Fibroblast of lung (primary cell): ENCODE data around the gene TMED8. TPM values are rescaled to one million over a fixed set of nuclear protein-coding genes. Genes with fewer than 3 reads are reported as not detected.

Experiments used
- DNase-seq, 2 donors: peaks; one replicate each; pipeline versions ENCODE4 v3.0.0 to v3.0.0-alpha.2; 2010; ENCODE audit warnings: low read depth in 2 of 2
- H2AFZ ChIP-seq: 2 replicates; pipeline ENCODE4 v1.5.1; 2012; ENCODE audit warnings: low read length, control low read depth, inconsistent platforms
- H3K27ac ChIP-seq: 2 replicates; pipeline ENCODE4 v1.5.1; 2011; ENCODE audit warnings: low read length, control low read depth; ENCODE audit not compliant: insufficient read depth
- H3K27me3 ChIP-seq: 2 replicates; pipeline ENCODE4 v1.5.1; 2011; ENCODE audit warnings: mild to moderate bottlenecking, low read length; ENCODE audit not compliant: control insufficient read depth, insufficient read depth
- H3K36me3 ChIP-seq: 2 replicates; pipeline ENCODE4 v1.5.1; 2011; ENCODE audit warnings: low read length; ENCODE audit not compliant: control insufficient read depth, insufficient read depth
- H3K4me1 ChIP-seq: 2 replicates; pipeline ENCODE4 v1.5.1; 2011; ENCODE audit warnings: low read length; ENCODE audit not compliant: control insufficient read depth, insufficient read depth; ENCODE audit errors: extremely low read depth
- H3K4me2 ChIP-seq: 2 replicates; pipeline ENCODE4 v1.5.1; 2011; ENCODE audit warnings: low read length, control low read depth; ENCODE audit not compliant: insufficient read depth; ENCODE audit errors: extremely low read depth
- H3K4me3 ChIP-seq, 4 experiments: fragments of 200-600 bp in 1 of 4; sonication (generic) in 1 of 4; replicated peaks in 1 of 4; 2 replicates each; pipeline ENCODE4 v1.5.1; 2011 to 2016; ENCODE audit warnings: low read length in 4 of 4, low read depth in 3 of 4, mild to moderate bottlenecking in 3 of 4, control low read depth in 2 of 4, inconsistent platforms in 1 of 4, mixed read lengths in 1 of 4; ENCODE audit not compliant: insufficient read depth in 1 of 4; ENCODE audit errors: control extremely low read depth in 1 of 4
- H3K79me2 ChIP-seq: 2 replicates; pipeline ENCODE4 v1.5.1; 2012; ENCODE audit warnings: mild to moderate bottlenecking, low read length, inconsistent platforms; ENCODE audit not compliant: control insufficient read depth, insufficient read depth
- H3K9ac ChIP-seq: 2 replicates; pipeline ENCODE4 v1.5.1; 2011; ENCODE audit warnings: mild to moderate bottlenecking, low read length, control low read depth; ENCODE audit not compliant: insufficient read depth
- H3K9me3 ChIP-seq: 2 replicates; pipeline ENCODE4 v1.5.1; 2012; ENCODE audit warnings: low read depth, low read length; ENCODE audit not compliant: control insufficient read depth, insufficient read depth
- H4K20me1 ChIP-seq: 2 replicates; pipeline ENCODE4 v1.5.1; 2011; ENCODE audit warnings: low read length; ENCODE audit not compliant: control insufficient read depth, insufficient read depth; ENCODE audit errors: extremely low read depth
- EZH2 ChIP-seq: IDR thresholded peaks from 2 replicates; pipeline ENCODE4 v1.5.1; 2012; ENCODE audit warnings: low read length, control low read depth, mild to moderate bottlenecking; ENCODE audit errors: missing control alignments
- polyA plus RNA-seq, 2 donors: library from polyadenylated mRNA; depleted of rRNA in 1 of 2; stranded (reverse) in 1 of 2; unstranded in 1 of 2; fragments of >200 nt; gene quantifications; 2 replicates each; pipeline ENCODE4 v1.2.1, GENCODE V29; 2011 to 2012; ENCODE audit warnings: missing spikeins in 1 of 2
- total RNA-seq: library from RNA; depleted of rRNA; stranded (reverse); fragments of >200 nt; gene quantifications from 2 replicates; pipeline ENCODE4 v1.2.1, GENCODE V29; 2014
- TF ChIP-seq, protein P1 (sequence below), 2 donors: IDR thresholded peaks in 1 of 2; conservative IDR thresholded peaks in 1 of 2; 1 replicate in 1 of 2; 2 replicates in 1 of 2; pipeline ENCODE4 v1.5.1; 2011 to 2012; ENCODE audit warnings: low read length in 2 of 2, control low read depth in 1 of 2, inconsistent platforms in 1 of 2, low read depth in 1 of 2, mild to moderate bottlenecking in 1 of 2

The TMED8 gene
- total and polyA plus RNA-seq, 2 donors (not counting 1 experiment from before 2014, with no cell fraction given): 7.0 to 7.4 TPM

DNA sequence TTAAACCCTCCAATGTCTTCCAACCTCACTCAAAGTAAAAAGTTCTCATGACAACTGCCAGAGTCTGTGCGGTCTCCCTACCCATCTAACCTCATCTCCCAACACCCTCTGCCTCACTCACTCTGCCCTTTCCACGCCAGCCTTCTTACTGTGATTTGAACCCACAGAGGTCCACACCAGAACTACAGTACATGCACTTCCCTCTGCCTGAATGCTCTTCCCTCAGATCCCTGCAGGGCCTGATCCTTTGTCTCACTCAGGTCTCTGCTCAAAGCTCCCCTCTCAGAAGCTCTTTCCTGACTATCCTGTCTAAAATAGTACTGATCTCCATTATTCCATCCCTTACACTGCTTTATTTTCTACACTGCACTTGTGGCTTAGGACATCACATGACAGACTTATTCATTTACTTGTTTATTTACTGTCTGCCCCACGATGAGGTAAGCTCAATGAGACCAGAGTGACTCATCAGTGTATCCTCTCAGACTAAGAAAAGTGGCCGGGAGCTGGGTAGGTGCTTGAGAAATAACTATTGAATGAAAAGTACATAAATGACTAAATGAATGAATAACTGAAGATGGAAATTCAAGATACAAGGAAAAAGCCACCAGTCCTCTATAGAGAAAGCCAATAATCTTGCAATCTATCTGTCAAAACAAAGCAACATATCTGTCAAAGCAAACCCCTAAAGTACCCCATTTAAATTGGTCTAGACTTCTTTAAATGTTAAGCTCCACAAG, 73.3 kb downstream of the TMED8 start:
- H3K4me1 ChIP-seq: peaks cover 15% of the 10 kb centered on the region
- no peaks in the 10 kb centered on the region for H3K79me2 ChIP-seq
- no peak for TF ChIP-seq EZH2
- H3K27me3 ChIP-seq: no peaks in the 10 kb centered on the region
- no peaks in the 10 kb centered on the region for H4K20me1 ChIP-seq
- no peak overlapping the region for H3K9ac ChIP-seq
- peak; percentile 91 to 98 for DNase-seq
- peak overlapping the region; percentile 41 for H3K4me2 ChIP-seq
- no peak overlapping the region for H2AFZ ChIP-seq
- peak overlapping the region; percentile 45 for H3K27ac ChIP-seq
- H3K4me3 ChIP-seq: no peak overlapping the region
- no peaks in the 10 kb centered on the region for H3K36me3 ChIP-seq
- no peaks in the 10 kb centered on the region for H3K9me3 ChIP-seq

DNA sequence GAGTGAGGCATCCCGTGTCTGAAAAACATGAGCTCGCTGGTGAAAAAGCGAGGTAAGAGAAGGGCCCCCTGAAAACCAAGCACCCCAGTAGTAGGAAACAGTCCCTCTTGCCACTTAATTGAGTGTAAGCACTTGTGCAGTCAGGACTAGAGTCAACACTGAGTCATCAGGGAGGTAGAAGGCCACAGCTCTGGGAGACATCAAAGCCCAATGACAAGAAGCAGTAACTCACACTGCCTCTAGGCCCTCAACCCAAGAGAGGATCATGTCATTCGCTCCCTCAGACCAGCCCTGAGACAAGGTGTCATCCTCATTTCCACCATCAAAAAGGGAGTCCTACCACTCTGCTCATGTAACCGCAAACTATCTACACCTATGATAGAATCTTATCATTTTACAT, 74.0 kb downstream of the TMED8 start:
- peak; percentile 28 to 82 for DNase-seq
- Histone ChIP-seq H4K20me1 (no peaks in the 10 kb centered on the region), H3K9me3 (no peaks in the 10 kb centered on the region), H2AFZ (no peak overlapping the region), H3K27ac (no peak overlapping the region), H3K4me1 (peaks cover 15% of the 10 kb centered on the region), H3K27me3 (no peaks in the 10 kb centered on the region), H3K4me2 (no peak overlapping the region), H3K4me3 (no peak overlapping the region), H3K36me3 (no peaks in the 10 kb centered on the region), H3K79me2 (no peaks in the 10 kb centered on the region), H3K9ac (no peak overlapping the region)
- no peak for TF ChIP-seq EZH2

DNA sequence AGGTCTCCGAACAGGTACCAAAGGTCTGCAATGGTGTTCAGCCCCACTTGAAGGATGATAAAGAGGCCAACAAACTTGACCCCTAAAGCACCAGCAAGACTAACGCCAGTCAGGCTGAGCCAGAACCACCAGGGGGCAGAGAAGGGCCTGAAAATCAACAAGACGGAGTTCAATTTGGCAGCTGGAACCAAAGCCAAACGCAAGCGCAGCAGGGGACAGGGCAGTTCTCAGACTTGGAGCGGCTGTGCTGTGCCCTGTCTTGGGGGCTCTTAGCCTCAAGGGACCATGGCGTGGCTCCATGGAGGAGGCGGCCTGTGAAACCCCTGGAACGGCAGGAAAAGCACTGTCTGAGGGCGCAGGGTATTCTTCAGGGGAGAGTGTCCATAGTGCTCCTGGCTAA, 75.8 kb downstream of the TMED8 start:
- no peak overlapping the region for H3K27ac ChIP-seq
- peaks cover 15% of the 10 kb centered on the region for H3K4me1 ChIP-seq
- H3K4me2 ChIP-seq: no peak overlapping the region
- H3K9me3 ChIP-seq: no peaks in the 10 kb centered on the region
- H4K20me1 ChIP-seq: no peaks in the 10 kb centered on the region
- TF ChIP-seq, protein P1, sequence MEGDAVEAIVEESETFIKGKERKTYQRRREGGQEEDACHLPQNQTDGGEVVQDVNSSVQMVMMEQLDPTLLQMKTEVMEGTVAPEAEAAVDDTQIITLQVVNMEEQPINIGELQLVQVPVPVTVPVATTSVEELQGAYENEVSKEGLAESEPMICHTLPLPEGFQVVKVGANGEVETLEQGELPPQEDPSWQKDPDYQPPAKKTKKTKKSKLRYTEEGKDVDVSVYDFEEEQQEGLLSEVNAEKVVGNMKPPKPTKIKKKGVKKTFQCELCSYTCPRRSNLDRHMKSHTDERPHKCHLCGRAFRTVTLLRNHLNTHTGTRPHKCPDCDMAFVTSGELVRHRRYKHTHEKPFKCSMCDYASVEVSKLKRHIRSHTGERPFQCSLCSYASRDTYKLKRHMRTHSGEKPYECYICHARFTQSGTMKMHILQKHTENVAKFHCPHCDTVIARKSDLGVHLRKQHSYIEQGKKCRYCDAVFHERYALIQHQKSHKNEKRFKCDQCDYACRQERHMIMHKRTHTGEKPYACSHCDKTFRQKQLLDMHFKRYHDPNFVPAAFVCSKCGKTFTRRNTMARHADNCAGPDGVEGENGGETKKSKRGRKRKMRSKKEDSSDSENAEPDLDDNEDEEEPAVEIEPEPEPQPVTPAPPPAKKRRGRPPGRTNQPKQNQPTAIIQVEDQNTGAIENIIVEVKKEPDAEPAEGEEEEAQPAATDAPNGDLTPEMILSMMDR (conservative IDR thresholded peaks at IDR 0.05 in 1 of 2, IDR thresholded peaks at IDR 0.05 in 1 of 2; ENCODE audit: low read depth in 1 of 2, low read length in 2 of 2): peak; percentile 95 to 98
- TF ChIP-seq EZH2: no peak
- peak; percentile 81 to 89 for DNase-seq
- no peaks in the 10 kb centered on the region for H3K36me3 ChIP-seq
- no peak overlapping the region for H3K4me3 ChIP-seq
- no peak overlapping the region for H2AFZ ChIP-seq
- H3K79me2 ChIP-seq: no peaks in the 10 kb centered on the region
- H3K9ac ChIP-seq: no peak overlapping the region
- H3K27me3 ChIP-seq: no peaks in the 10 kb centered on the region

DNA sequence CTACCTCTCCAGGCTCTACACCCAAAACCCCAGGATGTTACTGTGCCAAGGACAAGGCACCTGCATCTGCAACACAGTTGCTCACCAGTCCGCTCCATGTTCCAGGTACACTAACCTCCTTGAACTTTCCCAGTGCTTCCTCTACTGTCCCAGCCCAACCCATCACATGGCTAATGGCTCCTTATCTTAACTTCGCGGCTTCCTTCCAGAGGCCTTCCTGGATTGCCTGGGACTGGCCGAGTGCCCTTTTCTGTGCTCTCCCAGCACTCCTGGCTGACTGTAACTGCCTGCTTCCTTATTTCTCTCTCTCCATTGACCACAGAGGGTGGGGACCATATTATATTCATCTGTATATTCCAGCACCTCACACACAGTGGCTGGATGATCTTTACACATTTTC, 77.1 kb downstream of the TMED8 start:
- no peak overlapping the region for H3K4me3 ChIP-seq
- TF ChIP-seq EZH2: no peak
- TF ChIP-seq, protein P1 (conservative IDR thresholded peaks at IDR 0.05 in 1 of 2, IDR thresholded peaks at IDR 0.05 in 1 of 2; ENCODE audit: low read depth in 1 of 2, low read length in 2 of 2): no peak
- H3K79me2 ChIP-seq: no peaks in the 10 kb centered on the region

More for the DNA sequence above, 77.1 kb downstream of the TMED8 start:
- no peaks in the 10 kb centered on the region for H3K9me3 ChIP-seq
- H3K27ac ChIP-seq: no peak overlapping the region
- no peaks in the 10 kb centered on the region for H3K36me3 ChIP-seq
- H3K27me3 ChIP-seq: no peaks in the 10 kb centered on the region
- H3K4me1 ChIP-seq: peaks cover 15% of the 10 kb centered on the region
- no peak for DNase-seq
- H4K20me1 ChIP-seq: no peaks in the 10 kb centered on the region
- H2AFZ ChIP-seq: no peak overlapping the region
- no peak overlapping the region for H3K4me2 ChIP-seq
- no peak overlapping the region for H3K9ac ChIP-seq
